Ovary (tissue), 9 donors: ENCODE measurements around the gene TSKS. TPM values are rescaled to one million over a fixed set of nuclear protein-coding genes. Genes with fewer than 3 reads are reported as not detected.

Source experiments
- DNase-seq, 5 donors: peaks; one replicate each; pipeline ENCODE4 v3.0.0-alpha.2; 2019 to 2020
- H3K27ac ChIP-seq, 2 donors: fragments of 200-600 bp; one replicate each; pipeline versions ENCODE4 v1.5.1 to v1.8.0; 2019 to 2022
- H3K27me3 ChIP-seq: fragments of 200-600 bp; one replicate; pipeline ENCODE4 v1.8.0; 2022
- H3K36me3 ChIP-seq: fragments of 200-600 bp; sonication (generic); one replicate; pipeline ENCODE4 v1.5.1; 2019
- H3K4me1 ChIP-seq: one replicate; pipeline ENCODE4 v1.8.1; 2013; ENCODE audit warnings: mild to moderate bottlenecking, moderate library complexity; ENCODE audit not compliant: insufficient read depth
- H3K4me3 ChIP-seq: fragments of 200-600 bp; sonication (generic); one replicate; pipeline ENCODE4 v1.5.1; 2017
- H3K9me3 ChIP-seq, 2 donors: fragments of 200-600 bp in 1 of 2; sonication (generic) in 1 of 2; one replicate each; pipeline versions ENCODE4 v1.5.1 to v1.8.1; 2013 to 2019; ENCODE audit warnings: mild to moderate bottlenecking in 1 of 2, moderate library complexity in 1 of 2
- CTCF ChIP-seq, 3 donors: fragments of 450-650 bp in 2 of 3; fragments of 200-600 bp in 1 of 3; IDR thresholded peaks; one replicate each; pipeline versions ENCODE4 v1.5.1 to v1.8.0; 2016 to 2022; ENCODE audit warnings: antibody characterized with exemption in 3 of 3, mild to moderate bottlenecking in 1 of 3
- EP300 ChIP-seq: sonication (generic); formaldehyde crosslinking; IDR thresholded peaks from one replicate; pipeline ENCODE4 v1.6.1; 2017; ENCODE audit warnings: antibody characterized with exemption
- POLR2A ChIP-seq: fragments of 450-650 bp; IDR thresholded peaks from one replicate; pipeline ENCODE4 v1.6.1; 2017; ENCODE audit warnings: antibody characterized with exemption, mild to moderate bottlenecking, moderate library complexity
- WGBS, 3 donors: extraction: QIAGEN DNeasy Blood & Tissue Kit in 1 of 3; methylation state at CpG; one replicate each; pipeline versions ENCODE4 v1.1.5 to v1.1.7; 2013 to 2017; 5-methylcytosine and 5-hydroxymethylcytosine counted together
- intact Hi-C, 4 donors: fragments of 100-400 bp; cut with DNase I; formaldehyde crosslinking; loops; one replicate each; pipeline versions ENCODE4 v1.11.0 to v1.15.1; 2022 to 2023
- polyA plus RNA-seq, 2 donors: library from polyadenylated mRNA; stranded (reverse); fragments of 200-250 nt in 1 of 2; fragments of 350-450 nt in 1 of 2; fragmentation: Illumina TruSeq in 1 of 2; extraction: RNeasy Lipid Tissue Mini Kit (QIAGEN cat#74804) in 1 of 2; gene quantifications; one replicate each; pipeline ENCODE4 v1.2.3, GENCODE V29; 2013 to 2014
- total RNA-seq, 7 donors: library from RNA; depleted of rRNA in 2 of 7; stranded (reverse); fragments of >200 nt in 2 of 7; fragmentation: NEBNext Ultra II Directional in 3 of 7; extraction: Animal tissue kit (Norgen Biotek cat#: 25700) in 3 of 7; gene quantifications; one replicate each; pipeline versions ENCODE4 v1.1.0 to v1.2.4, GENCODE V29; 2016 to 2023
- donor health status: DM: no; HTN: no; CAD: no; lungs with moderate emphysema.
- donor health status: DM: no; HTN: no; CAD: no.
- donor health status: Bipolar disorder and iron deficiency.
- donor health status: DM: yes; HTN: yes; CAD: no.
- donor health status: DM: no; HTN: no; CAD: no.
- donor health status: DM: yes; HTN: yes; CAD: no.

TSKS gene
- total and polyA plus RNA-seq, 9 donors, result 0.15 to 0.71 (median 0.32) TPM; not detected in 4

- no peak for TF ChIP-seq POLR2A
- TF ChIP-seq EP300, result no peak
- TF ChIP-seq CTCF (IDR thresholded peaks at IDR 0.05), result no peak
- no peak overlapping the region for H3K27ac ChIP-seq
- intact Hi-C loops, result no loop called here
- H3K9me3 ChIP-seq, result no peaks in the 10 kb centered on the region
- WGBS, 3 donors, result 79 to 86% (median 82%) methylated on average over 11 of the region's 11 CpGs
- no peaks in the 10 kb centered on the region for H3K27me3 ChIP-seq
- no peaks in the 10 kb centered on the region for H3K4me1 ChIP-seq
- no peak for DNase-seq
- no peak overlapping the region for H3K4me3 ChIP-seq
- no peaks in the 10 kb centered on the region for H3K36me3 ChIP-seq
These were observed 16.8 kb upstream of the TSKS start for GRCh38 chr19:49779731-49780555.

GRCh38 chr19:49776371-49776764, 13.3 kb upstream of the TSKS start:
- H3K27me3 ChIP-seq, result no peaks in the 10 kb centered on the region
- H3K36me3 ChIP-seq, result no peaks in the 10 kb centered on the region
- H3K4me1 ChIP-seq, result no peaks in the 10 kb centered on the region
- no peak for DNase-seq
- TF ChIP-seq POLR2A, result no peak
- TF ChIP-seq CTCF (IDR thresholded peaks at IDR 0.05), result no peak
- no peak for TF ChIP-seq EP300
- H3K27ac ChIP-seq, result no peak overlapping the region
- H3K4me3 ChIP-seq, result no peak overlapping the region
- WGBS, 3 donors, result 85 to 90% (median 86%) methylated on average over 6 of the region's 6 CpGs
- no peaks in the 10 kb centered on the region for H3K9me3 ChIP-seq
- intact Hi-C loops, result no loop called here

- no peaks in the 10 kb centered on the region for H3K36me3 ChIP-seq
- intact Hi-C loops, result no loop called here
- TF ChIP-seq POLR2A, result no peak
- TF ChIP-seq EP300, result no peak
- no peak for TF ChIP-seq CTCF (IDR thresholded peaks at IDR 0.05)
- no peaks in the 10 kb centered on the region for H3K9me3 ChIP-seq
- 88 to 92% (median 90%) methylated on average over 20 of the region's 20 CpGs for WGBS, 3 donors
- H3K4me1 ChIP-seq, result no peaks in the 10 kb centered on the region
- H3K27me3 ChIP-seq, result no peaks in the 10 kb centered on the region
- no peak overlapping the region for H3K4me3 ChIP-seq
- DNase-seq, result no peak
- no peak overlapping the region for H3K27ac ChIP-seq
These were observed 12.8 kb upstream of the TSKS start for GRCh38 chr19:49775742-49776370.

- H3K9me3 ChIP-seq, result no peaks in the 10 kb centered on the region
- 94 to 97% (median 94%) methylated on average over 8 of the region's 8 CpGs for WGBS, 3 donors
- no peak overlapping the region for H3K27ac ChIP-seq
- intact Hi-C loops, result no loop called here
- no peaks in the 10 kb centered on the region for H3K4me1 ChIP-seq
- no peak for DNase-seq
- H3K36me3 ChIP-seq, result no peaks in the 10 kb centered on the region
- H3K4me3 ChIP-seq, result no peak overlapping the region
- TF ChIP-seq POLR2A (no peak), EP300 (no peak), CTCF (IDR thresholded peaks at IDR 0.05) (no peak)
- no peaks in the 10 kb centered on the region for H3K27me3 ChIP-seq
These were observed 11.9 kb upstream of the TSKS start for GRCh38 chr19:49774969-49775368.
